WERI-Rb-1 (cell line): ENCODE measurements around the gene ROR1.

Experiments used
- DNase-seq: peaks from one replicate; pipeline ENCODE4 v3.0.0-alpha.2; 2020
- H3K27ac ChIP-seq: fragments of 250-450 bp; sonication (Bioruptor Pico); 2 replicates; pipeline ENCODE4 v1.5.1; 2020; ENCODE audit warnings: mild to moderate bottlenecking, moderate library complexity
- H3K27me3 ChIP-seq: fragments of 250-450 bp; sonication (Bioruptor Pico); 2 replicates; pipeline ENCODE4 v1.5.1; 2021; ENCODE audit warnings: mild to moderate bottlenecking, low read depth, moderate library complexity; ENCODE audit not compliant: insufficient read depth, severe bottlenecking
- H3K36me3 ChIP-seq: fragments of 250-450 bp; sonication (Bioruptor Pico); 2 replicates; pipeline ENCODE4 v1.5.1; 2020; ENCODE audit warnings: mild to moderate bottlenecking, moderate library complexity
- H3K4me3 ChIP-seq: 2 replicates; pipeline ENCODE4 v1.5.1; 2011; ENCODE audit warnings: low read depth, mild to moderate bottlenecking, control low read depth, low read length
- H3K9me3 ChIP-seq: fragments of 250-450 bp; sonication (Bioruptor Pico); 2 replicates; pipeline ENCODE4 v1.5.1; 2021; ENCODE audit warnings: mild to moderate bottlenecking, moderate library complexity; ENCODE audit not compliant: severe bottlenecking
- CTCF ChIP-seq: IDR thresholded peaks from 2 replicates; pipeline ENCODE4 v1.5.1; 2011; ENCODE audit warnings: low read depth, mild to moderate bottlenecking, control low read depth, inconsistent platforms, low read length

The ROR1 gene

GRCh38 chr1:63742526-63742925 lies 31.3 kb upstream of the ROR1 start:
- no peaks in the 10 kb centered on the region for H3K27me3 ChIP-seq
- no peaks in the 10 kb centered on the region for H3K36me3 ChIP-seq
- no peaks in the 10 kb centered on the region for H3K9me3 ChIP-seq
- H3K4me3 ChIP-seq: no peak overlapping the region
- DNase-seq: no peak
- no peak overlapping the region for H3K27ac ChIP-seq
- TF ChIP-seq CTCF: no peak

GRCh38 chr1:63743781-63744180 lies 30.0 kb upstream of the ROR1 start:
- DNase-seq: no peak
- Histone ChIP-seq H3K9me3 (no peaks in the 10 kb centered on the region), H3K27me3 (no peaks in the 10 kb centered on the region), H3K4me3 (no peak overlapping the region), H3K27ac (no peak overlapping the region), H3K36me3 (no peaks in the 10 kb centered on the region)
- no peak for TF ChIP-seq CTCF

- no peaks in the 10 kb centered on the region for H3K27me3 ChIP-seq
- no peak for DNase-seq
- no peaks in the 10 kb centered on the region for H3K9me3 ChIP-seq
- no peak for TF ChIP-seq CTCF
- no peak overlapping the region for H3K27ac ChIP-seq
- H3K36me3 ChIP-seq: no peaks in the 10 kb centered on the region
- H3K4me3 ChIP-seq: no peak overlapping the region
These were observed 27.5 kb upstream of the ROR1 start for GRCh38 chr1:63746129-63746864.

- no peak overlapping the region for H3K4me3 ChIP-seq
- no peak overlapping the region for H3K27ac ChIP-seq
- no peaks in the 10 kb centered on the region for H3K9me3 ChIP-seq
- no peak for DNase-seq
- no peaks in the 10 kb centered on the region for H3K36me3 ChIP-seq
- H3K27me3 ChIP-seq: no peaks in the 10 kb centered on the region
- no peak for TF ChIP-seq CTCF
These were observed 26.4 kb upstream of the ROR1 start for GRCh38 chr1:63747445-63747844.

- Histone ChIP-seq H3K36me3 (no peaks in the 10 kb centered on the region), H3K27me3 (no peaks in the 10 kb centered on the region), H3K27ac (no peak overlapping the region), H3K4me3 (no peak overlapping the region), H3K9me3 (no peaks in the 10 kb centered on the region)
- no peak for TF ChIP-seq CTCF
- no peak for DNase-seq
These were observed 25.7 kb upstream of the ROR1 start for GRCh38 chr1:63748046-63748580.

- TF ChIP-seq CTCF: no peak
- Histone ChIP-seq H3K36me3 (no peaks in the 10 kb centered on the region), H3K4me3 (no peak overlapping the region), H3K9me3 (no peaks in the 10 kb centered on the region), H3K27ac (no peak overlapping the region), H3K27me3 (no peaks in the 10 kb centered on the region)
- DNase-seq: no peak
These were observed 25.2 kb upstream of the ROR1 start for GRCh38 chr1:63748641-63749040.
